Measurements from ENCODE around the gene SERPINA12. TPM values are rescaled to one million over a fixed set of nuclear protein-coding genes. Genes with fewer than 3 reads are reported as not detected.

SERPINA12 gene
- total RNA-seq, 1 experiment from 2014 or later = not detected

GRCh38 chr14:94498215-94498614, 11.1 kb downstream of the SERPINA12 start:
- no peak overlapping the region for H3K4me2 ChIP-seq (ENCODE audit: low read length)
- intact Hi-C loops (cut with micrococcal nuclease) = no loop called here
- H3K27me3 ChIP-seq (ENCODE audit: insufficient read depth, low read length) = peaks cover 32% of the 10 kb centered on the region; the same call in 1 of the 2 replicates
- ChIA-PET POLR2A (no interaction called here), CTCF (no interaction called here), RAD21 (ENCODE audit: low non-redundant PET in 1 of 2, low total read pairs in 2 of 2, uncharacterized antibody in 2 of 2, unreplicated experiment in 2 of 2) (no interaction called here)
- H3K9ac ChIP-seq (ENCODE audit: low read length) = no peak overlapping the region
- TF ChIP-seq ATF3 (IDR thresholded peaks at IDR 0.05) = no peak
- TF ChIP-seq RAD21 (IDR thresholded peaks at IDR 0.05; ENCODE audit: low read depth) = no peak
- no peak for TF ChIP-seq SRF (IDR thresholded peaks at IDR 0.05; ENCODE audit: low read depth)
- TF ChIP-seq ZFX (IDR thresholded peaks at IDR 0.05) = no peak
- no peak for TF ChIP-seq MAX (IDR thresholded peaks at IDR 0.05)
- no peak for TF ChIP-seq EZH2phosphoT487 (IDR thresholded peaks at IDR 0.05; ENCODE audit: borderline replicate concordance)
- no peak for TF ChIP-seq CEBPB (IDR thresholded peaks at IDR 0.05; ENCODE audit: low read depth)
- TF ChIP-seq EGR1 (IDR thresholded peaks at IDR 0.05; ENCODE audit: low read depth) = no peak
- no peak for TF ChIP-seq FOSL1 (IDR thresholded peaks at IDR 0.05; ENCODE audit: low read depth)
- no peak for TF ChIP-seq REST (IDR thresholded peaks at IDR 0.05; ENCODE audit: low read depth)
- TF ChIP-seq SP1 (IDR thresholded peaks at IDR 0.05; ENCODE audit: low read depth) = no peak
- no peak for TF ChIP-seq CTCF (IDR thresholded peaks at IDR 0.05 in 2 of 3, conservative IDR thresholded peaks at IDR 0.05 in 1 of 3; ENCODE audit: borderline replicate concordance in 1 of 3, insufficient read depth in 1 of 3, low read depth in 2 of 3, low read length in 2 of 3)
- no peaks in the 10 kb centered on the region for H3K9me3 ChIP-seq (ENCODE audit: control insufficient read depth in 1 of 2, insufficient read depth in 1 of 2, low read depth in 1 of 2, low read length in 2 of 2)
- BruUV-seq (replicated peaks) = no TSS peak
- DNase-seq (ENCODE audit: low read depth, low spot score) (no peak), ATAC-seq (no peak)
- H3K36me3 ChIP-seq (ENCODE audit: control insufficient read depth in 1 of 2, insufficient read depth in 2 of 2, low read length in 2 of 2) = no peaks in the 10 kb centered on the region
- no peak overlapping the region for H3K27ac ChIP-seq (ENCODE audit: low read depth, low read length)
- no peaks in the 10 kb centered on the region for H3K4me1 ChIP-seq (ENCODE audit: control insufficient read depth in 1 of 2, insufficient read depth in 2 of 2, low read length in 2 of 2)
- H3K4me3 ChIP-seq (replicated peaks in 1 of 2; ENCODE audit: low read depth in 1 of 2, low read length in 2 of 2) = no peak overlapping the region
- H4K20me1 ChIP-seq (ENCODE audit: insufficient read depth) = no peaks in the 10 kb centered on the region
- H2AFZ ChIP-seq (ENCODE audit: low read depth, low read length, poor library complexity, severe bottlenecking) = no peak overlapping the region
- H3K79me2 ChIP-seq (ENCODE audit: insufficient read depth, low read length) = no peaks in the 10 kb centered on the region
- no peaks in the 10 kb centered on the region for H3K9me2 ChIP-seq (ENCODE audit: insufficient read depth)

Data from HCT116 (cell line).